CD14-positive monocyte (primary cell): ENCODE measurements around the gene DLG4. TPM values are rescaled to one million over a fixed set of nuclear protein-coding genes. Genes with fewer than 3 reads are reported as not detected.

Experiments
- DNase-seq, 3 donors: peaks; one replicate each; pipeline ENCODE4 v3.0.0-alpha.2; 2011 to 2022
- H2AFZ ChIP-seq: 2 replicates; pipeline ENCODE4 v1.6.0; 2012; ENCODE audit warnings: mild to moderate bottlenecking, low read depth, low read length, inconsistent platforms; ENCODE audit not compliant: insufficient read depth, poor library complexity, severe bottlenecking
- H3K27ac ChIP-seq, 2 donors: 1 replicate in 1 of 2; 2 replicates in 1 of 2; pipeline ENCODE4 v1.5.1; 2012 to 2013; ENCODE audit warnings: low read length in 2 of 2, control low read depth in 1 of 2, inconsistent platforms in 1 of 2, low read depth in 1 of 2, mild to moderate bottlenecking in 1 of 2
- H3K27me3 ChIP-seq, 2 donors: one replicate each; pipeline versions ENCODE4 v1.6.0 to v1.6.1; 2011 to 2013; ENCODE audit warnings: low read length in 2 of 2; ENCODE audit not compliant: control insufficient read depth in 2 of 2, insufficient read depth in 2 of 2
- H3K36me3 ChIP-seq, 2 donors: replicated peaks in 1 of 2; 1 replicate in 1 of 2; 2 replicates in 1 of 2; pipeline versions ENCODE4 v1.5.1 to v1.6.1; 2012 to 2013; ENCODE audit warnings: low read length in 2 of 2, control low read depth in 1 of 2, inconsistent platforms in 1 of 2, mild to moderate bottlenecking in 1 of 2; ENCODE audit not compliant: insufficient read depth in 2 of 2, control insufficient read depth in 1 of 2
- H3K4me1 ChIP-seq, 2 donors: 1 replicate in 1 of 2; 2 replicates in 1 of 2; pipeline versions ENCODE4 v1.5.1 to v1.6.1; 2012 to 2013; ENCODE audit warnings: low read length in 2 of 2, control low read depth in 1 of 2, inconsistent platforms in 1 of 2, mild to moderate bottlenecking in 1 of 2, moderate library complexity in 1 of 2; ENCODE audit not compliant: insufficient read depth in 2 of 2, control insufficient read depth in 1 of 2
- H3K4me2 ChIP-seq: replicated peaks from 2 replicates; pipeline ENCODE3; 2012; ENCODE audit warnings: low read length, moderate library complexity, mild to moderate bottlenecking; ENCODE audit not compliant: poor library complexity, severe bottlenecking; ENCODE audit errors: extremely low read depth
- H3K4me3 ChIP-seq, 3 experiments: fragments of 200-600 bp in 1 of 3; sonication (generic) in 1 of 3; replicated peaks in 1 of 3; 1 replicate in 2 of 3; 2 replicates in 1 of 3; pipeline ENCODE4 v1.5.1; 2011 to 2013; ENCODE audit warnings: low read length in 3 of 3, mild to moderate bottlenecking in 3 of 3, control low read depth in 2 of 3, low read depth in 2 of 3, inconsistent platforms in 1 of 3, moderate library complexity in 1 of 3
- H3K79me2 ChIP-seq: 2 replicates; pipeline ENCODE4 v1.6.0; 2012; ENCODE audit warnings: mild to moderate bottlenecking, control low read depth, inconsistent platforms, low read length, moderate library complexity; ENCODE audit not compliant: insufficient read depth
- H3K9ac ChIP-seq: 2 replicates; pipeline ENCODE4 v1.6.0; 2017; ENCODE audit warnings: low read length, mild to moderate bottlenecking; ENCODE audit not compliant: insufficient read depth, poor library complexity, severe bottlenecking
- H3K9me3 ChIP-seq, 2 donors: replicated peaks in 1 of 2; 1 replicate in 1 of 2; 2 replicates in 1 of 2; pipeline versions ENCODE4 v1.5.1 to v1.6.1; 2012 to 2013; ENCODE audit warnings: low read length in 2 of 2, control low read depth in 1 of 2; ENCODE audit not compliant: control insufficient read depth in 1 of 2, insufficient read depth in 1 of 2
- H4K20me1 ChIP-seq: 2 replicates; pipeline ENCODE4 v1.6.0; 2012; ENCODE audit warnings: mild to moderate bottlenecking, low read length, control low read depth, moderate library complexity; ENCODE audit not compliant: insufficient read depth
- H3K27ac Mint-ChIP-seq, 7 donors: one replicate each; pipeline ENCODE4 v1.8.0; 2020; ENCODE audit warnings: mild to moderate bottlenecking in 7 of 7, mixed read lengths in 7 of 7, moderate library complexity in 6 of 7, inconsistent platforms in 2 of 7
- H3K27me3 Mint-ChIP-seq, 3 donors: one replicate each; pipeline ENCODE4 v1.8.0; 2021 to 2022; ENCODE audit warnings: low read depth in 3 of 3, mild to moderate bottlenecking in 3 of 3, mixed read lengths in 3 of 3, moderate library complexity in 3 of 3, inconsistent platforms in 1 of 3
- H3K36me3 Mint-ChIP-seq, 2 donors: one replicate each; pipeline ENCODE4 v1.8.0; 2020; ENCODE audit warnings: mixed read lengths in 2 of 2, inconsistent platforms in 1 of 2, mild to moderate bottlenecking in 1 of 2
- H3K4me1 Mint-ChIP-seq: one replicate; pipeline ENCODE4 v1.8.0; 2020; ENCODE audit warnings: mild to moderate bottlenecking, mixed read lengths
- H3K4me3 Mint-ChIP-seq, 2 donors: one replicate each; pipeline ENCODE4 v1.8.0; 2020; ENCODE audit warnings: mild to moderate bottlenecking in 2 of 2, mixed read lengths in 2 of 2, moderate library complexity in 1 of 2
- H3K9me3 Mint-ChIP-seq, 7 donors: one replicate each; pipeline ENCODE4 v1.8.0; 2020 to 2022; ENCODE audit warnings: mixed read lengths in 7 of 7, mild to moderate bottlenecking in 6 of 7, moderate library complexity in 6 of 7, inconsistent platforms in 2 of 7
- WGBS: methylation state at CpG from one replicate; pipeline ENCODE4 v1.1.5; 2013; ENCODE audit warnings: missing lambda C conversion rate; ENCODE audit not compliant: insufficient coverage; 5-methylcytosine and 5-hydroxymethylcytosine counted together
- intact Hi-C, 2 donors: fragments of 100-400 bp; cut with micrococcal nuclease; formaldehyde crosslinking; loops; one replicate each; pipeline versions ENCODE4 v1.15.0 to v1.15.1; 2023
- polyA plus RNA-seq, 3 donors: library from polyadenylated mRNA; depleted of rRNA in 1 of 3; unstranded in 2 of 3; stranded (reverse) in 1 of 3; fragments of 300-500 nt in 2 of 3; fragments of >200 nt in 1 of 3; fragmentation: Illumina TruSeq in 2 of 3; gene quantifications; 1 replicate in 2 of 3; 2 replicates in 1 of 3; pipeline ENCODE4 v1.2.3, GENCODE V29; 2012 to 2021
- TF ChIP-seq, protein P1 (sequence below): fragments of 200-600 bp; IDR thresholded peaks from one replicate; pipeline ENCODE4 v1.8.0; 2022; ENCODE audit warnings: antibody characterized with exemption, mild to moderate bottlenecking

The DLG4 gene
- polyA plus RNA-seq, 3 donors: 0.37 to 42.6 (median 0.39) TPM

DNA sequence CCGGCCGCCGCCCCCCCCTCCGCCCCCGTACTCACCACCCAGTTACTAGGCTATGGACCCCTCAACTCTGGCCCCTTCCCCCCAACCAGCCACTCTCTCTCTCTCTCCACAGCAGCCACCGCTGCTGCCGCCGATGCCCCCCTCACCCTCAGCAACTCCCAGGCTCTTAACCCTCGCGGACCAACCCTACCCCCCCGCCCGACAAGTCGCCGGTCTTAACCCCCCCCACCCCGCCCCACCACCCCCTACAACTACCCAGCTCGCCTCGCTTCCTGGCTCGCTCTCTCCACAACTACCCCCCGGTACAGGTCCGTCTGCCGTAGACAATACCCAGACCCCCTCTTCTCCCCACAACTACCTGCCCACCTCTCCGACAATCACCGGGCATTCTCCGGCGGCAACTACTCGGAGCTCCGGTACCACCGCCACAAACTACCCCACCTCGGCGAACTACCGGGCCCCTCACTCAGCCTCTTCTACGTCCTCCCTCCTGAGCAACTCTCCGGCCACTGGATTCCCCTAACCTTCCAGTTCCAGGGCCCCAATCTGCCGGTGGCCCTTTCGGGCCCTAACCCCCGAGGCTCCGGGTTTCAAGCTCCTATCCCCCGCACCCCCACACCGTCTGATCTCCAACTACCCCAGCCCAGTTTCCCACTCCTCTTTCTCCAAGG, 18.9 kb upstream of the DLG4 start:
- Histone ChIP-seq H3K4me3 (peak overlapping the region; percentile 65 to 100 (median 98)), H3K27me3 (no peaks in the 10 kb centered on the region), H3K9me3 (no peaks in the 10 kb centered on the region), H3K79me2 (peaks cover 68% of the 10 kb centered on the region), H3K4me2 (peak overlapping the region; percentile 100), H3K4me1 (peaks cover 57 to 68% of the 10 kb centered on the region in 2 donors), H3K9ac (peak overlapping the region; percentile 86), H4K20me1 (peaks cover 42% of the 10 kb centered on the region), H2AFZ (peak overlapping the region; percentile 40), H3K36me3 (peaks cover 21 to 26% of the 10 kb centered on the region in 2 donors), H3K27ac (peak overlapping the region; percentile 64 to 79)
- peaks cover 0 to 5% (median 0%) of the 10 kb centered on the region in 3 donors for H3K27me3 Mint-ChIP-seq
- peak overlapping the region; percentile 86 to 100 (median 95) for H3K27ac Mint-ChIP-seq
- H3K4me1 Mint-ChIP-seq: peaks cover 59% of the 10 kb centered on the region
- TF ChIP-seq, protein P1, sequence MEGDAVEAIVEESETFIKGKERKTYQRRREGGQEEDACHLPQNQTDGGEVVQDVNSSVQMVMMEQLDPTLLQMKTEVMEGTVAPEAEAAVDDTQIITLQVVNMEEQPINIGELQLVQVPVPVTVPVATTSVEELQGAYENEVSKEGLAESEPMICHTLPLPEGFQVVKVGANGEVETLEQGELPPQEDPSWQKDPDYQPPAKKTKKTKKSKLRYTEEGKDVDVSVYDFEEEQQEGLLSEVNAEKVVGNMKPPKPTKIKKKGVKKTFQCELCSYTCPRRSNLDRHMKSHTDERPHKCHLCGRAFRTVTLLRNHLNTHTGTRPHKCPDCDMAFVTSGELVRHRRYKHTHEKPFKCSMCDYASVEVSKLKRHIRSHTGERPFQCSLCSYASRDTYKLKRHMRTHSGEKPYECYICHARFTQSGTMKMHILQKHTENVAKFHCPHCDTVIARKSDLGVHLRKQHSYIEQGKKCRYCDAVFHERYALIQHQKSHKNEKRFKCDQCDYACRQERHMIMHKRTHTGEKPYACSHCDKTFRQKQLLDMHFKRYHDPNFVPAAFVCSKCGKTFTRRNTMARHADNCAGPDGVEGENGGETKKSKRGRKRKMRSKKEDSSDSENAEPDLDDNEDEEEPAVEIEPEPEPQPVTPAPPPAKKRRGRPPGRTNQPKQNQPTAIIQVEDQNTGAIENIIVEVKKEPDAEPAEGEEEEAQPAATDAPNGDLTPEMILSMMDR: no peak
- H3K9me3 Mint-ChIP-seq: peaks cover 0 to 4% (median 0%) of the 10 kb centered on the region in 7 donors
- under 1% methylated on average over 21 of the region's 39 CpGs for WGBS
- H3K4me3 Mint-ChIP-seq: peak overlapping the region; percentile 96 to 98
- H3K36me3 Mint-ChIP-seq: peaks cover 36 to 49% of the 10 kb centered on the region in 2 donors
- DNase-seq: peak in 1 of 3 donors; percentile 29
- intact Hi-C loops: loop anchor here (5.0 to 10.0 kb wide), 2 partner anchors 69 to 246 kb away; partner anchors contain the start of genes EIF5A (in 2 of the 2), POLR2A (in 1 of the 2) and SLC35G6 (in 1 of the 2)

DNA sequence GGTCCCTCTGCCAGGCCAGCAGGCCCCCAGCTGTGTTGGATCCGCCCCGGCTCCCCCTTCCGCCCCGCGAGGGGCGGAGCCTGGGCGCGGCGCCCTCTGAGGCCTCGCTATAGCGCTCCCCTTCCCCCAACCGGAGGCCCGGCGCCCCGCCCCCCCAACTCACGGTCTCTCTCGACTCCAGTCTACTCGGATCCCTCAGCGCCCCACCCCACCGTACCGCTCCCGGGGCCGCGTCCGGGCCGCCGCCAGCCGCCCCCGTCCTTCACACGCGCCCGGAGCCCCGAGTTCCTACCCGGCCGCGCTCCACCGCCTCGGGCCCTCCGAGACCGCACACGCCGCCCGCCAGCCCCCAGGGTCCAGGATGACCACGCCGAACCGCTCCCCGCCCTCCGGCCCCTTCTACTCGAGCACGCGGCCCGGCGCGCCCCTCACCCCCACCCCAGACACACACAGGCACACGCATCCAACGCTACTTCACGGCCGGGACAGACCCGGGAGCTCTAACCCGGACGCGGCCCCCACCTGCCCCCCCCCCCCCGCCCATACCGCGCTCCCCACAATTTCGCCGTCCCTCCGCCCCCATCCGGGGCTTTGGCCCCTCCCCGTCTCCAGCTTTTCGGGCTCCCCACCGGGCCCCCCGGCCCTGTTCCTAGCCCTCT, 18.3 kb upstream of the DLG4 start:
- Mint-ChIP-seq H3K27ac (peak overlapping the region; percentile 69 to 97 (median 76)), H3K4me1 (peaks cover 60% of the 10 kb centered on the region), H3K27me3 (peaks cover 0 to 5% (median 0%) of the 10 kb centered on the region in 3 donors), H3K36me3 (peaks cover 36 to 45% of the 10 kb centered on the region in 2 donors), H3K4me3 (peak overlapping the region; percentile 96 to 98), H3K9me3 (peaks cover 0 to 4% (median 0%) of the 10 kb centered on the region in 7 donors)
- no peaks in the 10 kb centered on the region for H3K27me3 ChIP-seq
- peak overlapping the region; percentile 13 for H2AFZ ChIP-seq
- 0% methylated on average over 36 of the region's 73 CpGs for WGBS
- peak overlapping the region; percentile 65 to 100 (median 98) for H3K4me3 ChIP-seq
- H3K36me3 ChIP-seq: peaks cover 21 to 26% of the 10 kb centered on the region in 2 donors
- peak overlapping the region; percentile 100 for H3K4me2 ChIP-seq
- H3K9me3 ChIP-seq: no peaks in the 10 kb centered on the region
- peak overlapping the region; percentile 86 for H3K9ac ChIP-seq
- intact Hi-C loops: loop anchor here (2.0 to 10.0 kb wide), 3 partner anchors 17 to 247 kb away; partner anchors contain the start of genes EIF5A (in 2 of the 2), POLR2A (in 1 of the 2) and SLC35G6 (in 1 of the 2)
- DNase-seq: peak; percentile 42 to 44 (median 43)
- H3K27ac ChIP-seq: peak overlapping the region; percentile 21 to 64
- H4K20me1 ChIP-seq: peaks cover 45% of the 10 kb centered on the region
- TF ChIP-seq, protein P1: no peak
- peaks cover 59 to 67% of the 10 kb centered on the region in 2 donors for H3K4me1 ChIP-seq
- peaks cover 74% of the 10 kb centered on the region for H3K79me2 ChIP-seq
